Peyer's patch (tissue), 4 donors: ENCODE data around the gene C1QTNF7. TPM values are rescaled to one million over a fixed set of nuclear protein-coding genes. Genes with fewer than 3 reads are reported as not detected.

ENCODE experiments used
- DNase-seq, 3 donors: peaks; one replicate each; pipeline ENCODE4 v3.0.0-alpha.2; 2017 to 2019
- H3K27ac ChIP-seq, 4 donors: fragments of 200-600 bp; sonication (generic); one replicate each; pipeline ENCODE4 v1.5.1; 2016 to 2019
- H3K27me3 ChIP-seq, 2 donors: fragments of 200-600 bp; sonication (generic); one replicate each; pipeline ENCODE4 v1.5.1; 2019
- H3K36me3 ChIP-seq, 3 donors: fragments of 200-600 bp; sonication (generic); one replicate each; pipeline ENCODE4 v1.5.1; 2016 to 2019
- H3K4me1 ChIP-seq, 4 donors: fragments of 200-600 bp; sonication (generic); one replicate each; pipeline ENCODE4 v1.5.1; 2016 to 2019
- H3K4me3 ChIP-seq, 4 donors: fragments of 200-600 bp; sonication (generic); 1 replicate in 3 of 4; 2 replicates in 1 of 4; pipeline ENCODE4 v1.5.1; 2016 to 2019; ENCODE audit warnings: mild to moderate bottlenecking in 1 of 4
- H3K9me3 ChIP-seq, 4 donors: fragments of 200-600 bp; sonication (generic); one replicate each; pipeline ENCODE4 v1.5.1; 2016 to 2019; ENCODE audit warnings: mild to moderate bottlenecking in 1 of 4
- CTCF ChIP-seq, 6 experiments: fragments of 450-650 bp in 4 of 6; fragments of 200-600 bp in 2 of 6; sonication (generic) in 1 of 6; IDR thresholded peaks; one replicate each; pipeline ENCODE4 v1.5.1; 2017 to 2019; ENCODE audit warnings: antibody characterized with exemption in 6 of 6, mild to moderate bottlenecking in 3 of 6, moderate library complexity in 1 of 6
- POLR2A ChIP-seq, 2 donors: fragments of 450-650 bp; IDR thresholded peaks; one replicate each; pipeline ENCODE4 v1.5.1; 2017; ENCODE audit warnings: antibody characterized with exemption in 2 of 2, mild to moderate bottlenecking in 2 of 2, moderate library complexity in 2 of 2
- total RNA-seq, 4 donors: library from RNA; depleted of rRNA; stranded (reverse); fragments of >200 nt; gene quantifications; one replicate each; pipeline ENCODE4 v1.1.0, GENCODE V29; 2016

C1QTNF7 gene
- total RNA-seq, 4 donors from 2014 or later = 1.2 to 5.0 (median 2.7) TPM

- H3K9me3 ChIP-seq = no peaks in the 10 kb centered on the region
- H3K27me3 ChIP-seq = no peaks in the 10 kb centered on the region
- H3K4me3 ChIP-seq = no peak overlapping the region
- H3K27ac ChIP-seq = peak overlapping the region in 1 of 4 donors; percentile 23
- H3K4me1 ChIP-seq = peaks cover 0 to 13% (median 0%) of the 10 kb centered on the region in 4 donors
- no peak for TF ChIP-seq CTCF (IDR thresholded peaks at IDR 0.05)
- TF ChIP-seq POLR2A (IDR thresholded peaks at IDR 0.05) = no peak
- no peaks in the 10 kb centered on the region for H3K36me3 ChIP-seq
- no peak for DNase-seq
These were observed 25.7 kb upstream of the C1QTNF7 start for GRCh38 chr4:15402146-15402545.

GRCh38 chr4:15402974-15403373, 24.9 kb upstream of the C1QTNF7 start:
- Histone ChIP-seq H3K4me3 (no peak overlapping the region), H3K27me3 (no peaks in the 10 kb centered on the region), H3K27ac (peak overlapping the region in 1 of 4 donors; percentile 6), H3K36me3 (no peaks in the 10 kb centered on the region), H3K4me1 (peaks cover 0 to 13% (median 0%) of the 10 kb centered on the region in 4 donors), H3K9me3 (no peaks in the 10 kb centered on the region)
- DNase-seq = no peak
- no peak for TF ChIP-seq CTCF (IDR thresholded peaks at IDR 0.05)
- TF ChIP-seq POLR2A (IDR thresholded peaks at IDR 0.05) = no peak

GRCh38 chr4:15405018-15405417, 22.8 kb upstream of the C1QTNF7 start:
- no peaks in the 10 kb centered on the region for H3K36me3 ChIP-seq
- DNase-seq = no peak
- peaks cover 0 to 13% (median 0%) of the 10 kb centered on the region in 4 donors for H3K4me1 ChIP-seq
- TF ChIP-seq POLR2A (IDR thresholded peaks at IDR 0.05) (no peak), CTCF (IDR thresholded peaks at IDR 0.05) (no peak)
- no peaks in the 10 kb centered on the region for H3K9me3 ChIP-seq
- H3K27me3 ChIP-seq = no peaks in the 10 kb centered on the region
- no peak overlapping the region for H3K27ac ChIP-seq
- H3K4me3 ChIP-seq = no peak overlapping the region

GRCh38 chr4:15410750-15411149, 17.1 kb upstream of the C1QTNF7 start:
- Histone ChIP-seq H3K4me3 (no peak overlapping the region), H3K36me3 (no peaks in the 10 kb centered on the region), H3K27ac (peak overlapping the region in 2 of 4 donors; percentile 40 to 46), H3K4me1 (peaks cover 0 to 9% (median 0%) of the 10 kb centered on the region in 4 donors), H3K27me3 (no peaks in the 10 kb centered on the region), H3K9me3 (no peaks in the 10 kb centered on the region)
- peak in 1 of 3 donors; percentile 27 for DNase-seq
- TF ChIP-seq CTCF (IDR thresholded peaks at IDR 0.05) (no peak), POLR2A (IDR thresholded peaks at IDR 0.05) (no peak)

GRCh38 chr4:15412461-15412860, 15.4 kb upstream of the C1QTNF7 start:
- TF ChIP-seq POLR2A (IDR thresholded peaks at IDR 0.05) = no peak
- no peak for TF ChIP-seq CTCF (IDR thresholded peaks at IDR 0.05)
- H3K36me3 ChIP-seq = no peaks in the 10 kb centered on the region
- H3K27me3 ChIP-seq = no peaks in the 10 kb centered on the region
- peaks cover 0 to 9% (median 0%) of the 10 kb centered on the region in 4 donors for H3K4me1 ChIP-seq
- H3K9me3 ChIP-seq = no peaks in the 10 kb centered on the region
- H3K27ac ChIP-seq = no peak overlapping the region
- no peak overlapping the region for H3K4me3 ChIP-seq
- no peak for DNase-seq
